Stimulated activated naive CD4-positive, alpha-beta T cell (primary cell): ENCODE results near the gene PIEZO2.
"Not testable (repeated sequence)": the region's sequence is repeated elsewhere in the genome, so short reads cannot be mapped to it uniquely, and the experiment has no call there.

Experiments
- DNase-seq, 6 experiments: peaks; one replicate each; lab custom pipeline; 2025; lab: John Stamatoyannopoulos, UW

Gene PIEZO2

GRCh38 chr18:11149441-11150270, at the start of gene PIEZO2:
TSS of gene PIEZO2 (minus strand) at chr18:11149569. CDS start at chr18:11148588, 981 bp downstream.
- DNase-seq, result no peak

GRCh38 chr18:11183637-11184036, 34.3 kb upstream of the PIEZO2 start:
- no peak for DNase-seq

- DNase-seq, result not testable (repeated sequence)
Measured at GRCh38 chr18:11181629-11182028, 32.3 kb upstream of the PIEZO2 start.

- no peak for DNase-seq
Measured at GRCh38 chr18:11179959-11180519, 30.7 kb upstream of the PIEZO2 start.

GRCh38 chr18:11178951-11179549, 29.7 kb upstream of the PIEZO2 start:
- DNase-seq, result no peak

GRCh38 chr18:11177382-11177781, 28.0 kb upstream of the PIEZO2 start:
- DNase-seq, result no peak

- no peak for DNase-seq
Measured at GRCh38 chr18:11176481-11176881, 27.1 kb upstream of the PIEZO2 start.

GRCh38 chr18:11175266-11175979, 26.1 kb upstream of the PIEZO2 start:
- no peak for DNase-seq

GRCh38 chr18:11174179-11174578, 24.8 kb upstream of the PIEZO2 start:
- DNase-seq, result not testable (repeated sequence)

GRCh38 chr18:11167778-11168177, 18.4 kb upstream of the PIEZO2 start:
- no peak for DNase-seq

GRCh38 chr18:11165952-11166351, 16.6 kb upstream of the PIEZO2 start:
- DNase-seq, result no peak

- no peak for DNase-seq
Measured at GRCh38 chr18:11165138-11165537, 15.8 kb upstream of the PIEZO2 start.

- no peak for DNase-seq
Measured at GRCh38 chr18:11163665-11164064, 14.3 kb upstream of the PIEZO2 start.

- no peak for DNase-seq
Measured at GRCh38 chr18:11162889-11163288, 13.5 kb upstream of the PIEZO2 start.

- DNase-seq, result no peak
Measured at GRCh38 chr18:11162462-11162861, 13.1 kb upstream of the PIEZO2 start.

- DNase-seq, result no peak
Measured at GRCh38 chr18:11160313-11160712, 10.9 kb upstream of the PIEZO2 start.

- DNase-seq, result no peak
Measured at GRCh38 chr18:11159844-11160243, 10.5 kb upstream of the PIEZO2 start.

- no peak for DNase-seq
Measured at GRCh38 chr18:11156978-11157377, 7.6 kb upstream of the PIEZO2 start.

GRCh38 chr18:11155034-11155759, 5.8 kb upstream of the PIEZO2 start:
- DNase-seq, result no peak

GRCh38 chr18:11154368-11154989, 5.1 kb upstream of the PIEZO2 start:
- no peak for DNase-seq

- no peak for DNase-seq
Measured at GRCh38 chr18:11153097-11153496, 3.7 kb upstream of the PIEZO2 start.

- DNase-seq, result no peak
Measured at GRCh38 chr18:11150271-11150615, 874 bp upstream of the PIEZO2 start.
